Dermis microvascular lymphatic vessel endothelial cell (primary cell): ENCODE data around the gene SMIM10L2A. TPM values are rescaled to one million over a fixed set of nuclear protein-coding genes. Genes with fewer than 3 reads are reported as not detected.
"Not testable (repeated sequence)": the region's sequence is repeated elsewhere in the genome, so short reads cannot be mapped to it uniquely, and the experiment has no call there.

Experiments
- DNase-seq, 2 donors: peaks; one replicate each; pipeline versions ENCODE4 v3.0.0 to v3.0.0-alpha.2; 2010; ENCODE audit warnings: low read depth in 2 of 2
- total RNA-seq: library from RNA; depleted of rRNA; stranded (reverse); fragments of >200 nt; gene quantifications from 2 replicates; pipeline ENCODE4 v1.2.1, GENCODE V29; 2014

The SMIM10L2A gene
- total RNA-seq, 1 donor from 2014 or later = 0.90 TPM

- no peak for DNase-seq
Observed at GRCh38 chrX:135453381-135453780, 31.6 kb downstream of the SMIM10L2A start.

GRCh38 chrX:135454816-135455215 is 33.1 kb downstream of the SMIM10L2A start:
- DNase-seq = peak in 1 of 2 donors; percentile 2

- not testable (repeated sequence) for DNase-seq
Observed at GRCh38 chrX:135461756-135462155, 40.0 kb downstream of the SMIM10L2A start.

- peak; percentile 3 to 11 for DNase-seq
Observed at GRCh38 chrX:135463937-135464336, 42.2 kb downstream of the SMIM10L2A start.

- no peak for DNase-seq
Observed at GRCh38 chrX:135476378-135476777, 54.6 kb downstream of the SMIM10L2A start.

GRCh38 chrX:135477576-135477975 is 55.8 kb downstream of the SMIM10L2A start:
- DNase-seq = peak; percentile 85 to 86

Other genes starting within 250 kb of the SMIM10L2A start
- not detected in 2 replicates for gene ETDA, start 169.9 kb upstream of the SMIM10L2A start, total RNA-seq
- not detected in 2 replicates for gene ETDC, start 112.5 kb upstream of the SMIM10L2A start, total RNA-seq
- gene ZNF75D, start 77.8 kb upstream of the SMIM10L2A start, total RNA-seq = 8.5 TPM in 2 replicates
- 7.2 and 12.0 TPM in 2 replicates for gene ZNF449, start 77.1 kb upstream of the SMIM10L2A start, total RNA-seq
- 0.63 and 0.77 TPM in 2 replicates for gene INTS6L, start 98.7 kb downstream of the SMIM10L2A start, total RNA-seq